ENCODE data around the gene GPR84. TPM values are rescaled to one million over a fixed set of nuclear protein-coding genes. Genes with fewer than 3 reads are reported as not detected.

The GPR84 gene
- total RNA-seq, 2 donors from 2014 or later = 0.43 TPM; not detected in 1

DNA sequence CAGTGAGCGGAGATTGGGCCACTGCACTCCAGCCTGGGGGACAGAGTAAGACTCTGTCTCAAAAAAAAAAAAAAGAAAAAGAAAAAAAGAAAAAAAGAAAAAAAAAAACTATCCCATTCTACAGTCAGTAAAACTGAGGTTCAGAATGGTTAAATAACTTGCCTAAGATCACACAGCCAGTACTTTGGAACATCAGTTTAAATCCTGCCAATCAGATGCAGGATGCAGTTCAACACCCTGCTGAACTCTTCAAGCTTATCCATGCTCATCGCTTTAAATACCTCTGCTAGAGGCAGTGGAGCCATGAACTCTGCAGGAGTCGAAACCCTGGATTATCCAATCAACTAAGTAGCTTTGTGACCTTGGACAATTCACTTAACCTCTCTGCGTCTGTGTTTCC lies 16.9 kb upstream of the GPR84 start:
- H3K4me1 ChIP-seq = peaks cover 0 to 52% of the 10 kb centered on the region in 2 donors
- no peak for DNase-seq (ENCODE audit: low spot score)

DNA sequence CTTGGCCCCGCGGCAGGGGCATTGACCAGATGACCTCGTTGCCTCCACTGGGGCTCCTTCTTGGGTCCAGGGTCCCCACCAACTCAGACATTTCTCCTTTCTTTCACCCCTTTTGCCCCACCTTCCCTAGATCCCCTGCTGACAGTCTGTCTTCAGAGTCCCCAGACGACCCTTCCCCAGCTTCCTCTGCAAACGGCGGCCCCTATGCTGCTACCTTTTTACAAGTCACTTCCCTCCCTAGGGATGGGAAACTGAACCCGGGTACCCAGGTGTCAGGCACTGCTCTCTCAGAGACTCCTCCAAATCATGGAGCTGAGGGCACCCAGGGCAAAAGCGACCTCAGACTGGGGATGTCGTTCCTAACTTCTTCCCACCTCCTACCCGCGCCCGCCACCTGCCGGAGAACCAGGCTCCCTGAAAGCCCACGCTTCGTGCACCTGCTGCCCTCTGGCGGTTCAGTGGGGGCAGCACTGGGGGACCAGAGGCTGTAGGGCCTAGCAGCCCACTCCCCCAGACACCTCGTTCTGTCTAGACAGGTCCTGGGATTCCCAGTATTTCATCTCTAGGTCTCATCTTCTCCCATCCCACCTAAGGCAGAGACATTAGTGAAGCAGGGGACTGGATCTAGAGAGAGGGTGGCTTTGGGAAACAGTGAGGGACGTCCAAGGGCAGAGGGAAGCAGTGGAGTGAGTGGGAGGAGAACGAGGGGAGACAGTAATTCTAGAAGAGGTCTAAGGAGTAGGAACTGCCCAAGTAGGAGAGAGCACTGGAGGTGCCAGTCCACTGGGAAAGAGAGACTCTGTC lies 15.3 kb upstream of the GPR84 start:
- Histone ChIP-seq H3K4me1 (peaks cover 0 to 53% of the 10 kb centered on the region in 2 donors), H3K9me3 (no peaks in the 10 kb centered on the region), H3K27me3 (no peaks in the 10 kb centered on the region), H3K36me3 (no peaks in the 10 kb centered on the region), H3K4me3 (peak overlapping the region; percentile 53 to 62), H3K27ac (peak overlapping the region; percentile 84 to 92)
- TF ChIP-seq, protein P1, sequence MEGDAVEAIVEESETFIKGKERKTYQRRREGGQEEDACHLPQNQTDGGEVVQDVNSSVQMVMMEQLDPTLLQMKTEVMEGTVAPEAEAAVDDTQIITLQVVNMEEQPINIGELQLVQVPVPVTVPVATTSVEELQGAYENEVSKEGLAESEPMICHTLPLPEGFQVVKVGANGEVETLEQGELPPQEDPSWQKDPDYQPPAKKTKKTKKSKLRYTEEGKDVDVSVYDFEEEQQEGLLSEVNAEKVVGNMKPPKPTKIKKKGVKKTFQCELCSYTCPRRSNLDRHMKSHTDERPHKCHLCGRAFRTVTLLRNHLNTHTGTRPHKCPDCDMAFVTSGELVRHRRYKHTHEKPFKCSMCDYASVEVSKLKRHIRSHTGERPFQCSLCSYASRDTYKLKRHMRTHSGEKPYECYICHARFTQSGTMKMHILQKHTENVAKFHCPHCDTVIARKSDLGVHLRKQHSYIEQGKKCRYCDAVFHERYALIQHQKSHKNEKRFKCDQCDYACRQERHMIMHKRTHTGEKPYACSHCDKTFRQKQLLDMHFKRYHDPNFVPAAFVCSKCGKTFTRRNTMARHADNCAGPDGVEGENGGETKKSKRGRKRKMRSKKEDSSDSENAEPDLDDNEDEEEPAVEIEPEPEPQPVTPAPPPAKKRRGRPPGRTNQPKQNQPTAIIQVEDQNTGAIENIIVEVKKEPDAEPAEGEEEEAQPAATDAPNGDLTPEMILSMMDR (IDR thresholded peaks at IDR 0.05) = peak; percentile 99 to 100
- peak; percentile 93 for DNase-seq (ENCODE audit: low spot score)

More for the DNA sequence above, 16.9 kb upstream of the GPR84 start:
- no peaks in the 10 kb centered on the region for H3K36me3 ChIP-seq
- no peaks in the 10 kb centered on the region for H3K9me3 ChIP-seq
- H3K27me3 ChIP-seq = no peaks in the 10 kb centered on the region
- TF ChIP-seq, protein P1 (IDR thresholded peaks at IDR 0.05) = no peak
- H3K4me3 ChIP-seq = no peak overlapping the region
- no peak overlapping the region for H3K27ac ChIP-seq

DNA sequence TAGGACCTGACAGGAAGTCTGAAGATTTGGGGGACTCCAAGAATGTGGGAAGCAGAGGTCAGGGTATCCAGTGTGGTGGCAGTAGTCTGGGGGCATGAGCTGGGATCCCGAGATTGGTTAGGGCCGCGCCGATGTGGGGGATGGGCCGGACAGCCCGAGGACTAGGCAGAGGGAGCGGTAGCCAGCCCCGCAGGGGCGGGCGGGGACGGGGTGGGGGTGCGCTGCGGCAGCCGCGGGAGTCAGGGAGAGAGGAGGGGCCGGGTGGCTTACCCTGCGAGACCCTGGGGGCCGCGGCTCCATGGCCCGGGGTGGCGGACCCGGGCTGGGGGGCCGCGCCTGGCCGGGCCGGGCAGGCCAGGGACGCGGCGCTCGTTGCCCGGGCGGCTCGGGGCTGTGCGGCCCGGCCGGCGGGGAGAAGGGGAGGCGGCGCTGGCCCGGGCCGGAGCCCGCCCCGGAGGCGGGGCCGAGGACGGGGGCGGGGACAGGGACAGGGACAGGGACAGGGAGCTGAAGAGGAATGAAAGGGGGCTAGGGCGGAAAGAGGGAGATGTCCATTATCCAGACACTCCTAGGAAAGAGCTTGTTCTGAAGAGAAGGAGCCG lies 14.6 kb upstream of the GPR84 start:
- peak overlapping the region; percentile 84 to 92 for H3K27ac ChIP-seq
- no peaks in the 10 kb centered on the region for H3K36me3 ChIP-seq
- no peaks in the 10 kb centered on the region for H3K9me3 ChIP-seq
- H3K4me3 ChIP-seq = peak overlapping the region; percentile 53 to 62
- peaks cover 0 to 55% of the 10 kb centered on the region in 2 donors for H3K4me1 ChIP-seq
- no peak for DNase-seq (ENCODE audit: low spot score)
- TF ChIP-seq, protein P1 (IDR thresholded peaks at IDR 0.05) = no peak
- no peaks in the 10 kb centered on the region for H3K27me3 ChIP-seq

DNA sequence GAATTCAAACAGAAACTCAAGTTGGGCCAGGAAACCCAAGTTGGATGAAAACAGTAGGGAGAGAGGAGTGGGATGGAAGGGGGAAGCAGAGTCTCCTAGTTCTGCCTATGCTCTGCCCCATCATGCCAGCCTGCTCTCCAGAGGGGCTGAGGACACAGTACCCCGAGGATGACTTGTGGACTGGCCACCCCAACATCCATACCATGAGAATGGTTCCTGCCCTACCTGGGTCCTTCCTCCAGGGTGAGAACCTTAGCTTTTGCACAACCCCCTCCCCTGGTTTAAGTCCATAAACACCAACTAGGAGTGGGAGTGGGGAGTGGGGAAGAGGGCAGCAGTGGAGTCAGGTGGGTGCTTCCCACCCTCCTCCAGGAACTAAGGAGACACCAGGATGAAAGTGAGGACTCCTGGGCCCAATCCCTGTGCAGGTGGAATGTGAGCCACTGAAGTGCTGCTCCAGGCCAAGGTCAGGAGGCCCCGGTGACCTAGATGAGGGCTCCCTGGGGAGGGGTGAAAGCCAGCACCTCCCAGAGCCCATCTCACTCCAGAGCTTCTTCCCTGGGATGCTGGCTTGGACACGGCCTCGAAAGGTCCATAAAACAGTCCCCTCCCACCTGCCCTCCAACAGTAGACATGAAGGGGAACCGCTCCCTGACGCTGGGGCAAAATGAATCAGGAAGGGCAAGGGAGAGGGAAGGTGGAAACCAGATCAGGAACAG lies 13.7 kb upstream of the GPR84 start:
- TF ChIP-seq, protein P1 (IDR thresholded peaks at IDR 0.05) = no peak
- peaks cover 0 to 61% of the 10 kb centered on the region in 2 donors for H3K4me1 ChIP-seq
- H3K27ac ChIP-seq = peak overlapping the region; percentile 84 to 92
- no peaks in the 10 kb centered on the region for H3K27me3 ChIP-seq
- no peaks in the 10 kb centered on the region for H3K36me3 ChIP-seq
- H3K9me3 ChIP-seq = no peaks in the 10 kb centered on the region
- H3K4me3 ChIP-seq = peak overlapping the region; percentile 53 to 62
- no peak for DNase-seq (ENCODE audit: low spot score)

DNA sequence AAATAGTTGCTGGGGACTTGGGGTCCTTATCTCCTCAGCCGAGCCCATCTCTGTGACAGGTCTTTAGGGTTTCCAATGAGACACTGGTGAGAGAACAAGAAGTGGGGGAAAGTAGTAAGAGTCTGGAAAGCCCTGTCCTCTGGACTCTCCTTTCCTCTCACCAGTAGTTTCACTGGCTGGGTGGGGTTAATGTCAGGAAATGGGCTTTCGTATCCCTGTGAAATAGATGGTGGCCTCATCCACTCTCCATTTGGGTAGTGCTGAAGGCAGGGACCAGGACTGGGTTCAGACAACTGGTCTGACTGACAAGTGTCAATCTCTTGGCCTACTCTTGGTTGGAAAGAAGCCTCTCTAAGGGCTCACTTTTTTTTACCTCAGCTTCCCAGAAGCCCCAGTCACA lies 12.7 kb upstream of the GPR84 start:
- Histone ChIP-seq H3K27ac (peak overlapping the region; percentile 84 to 92), H3K4me1 (peaks cover 0 to 69% of the 10 kb centered on the region in 2 donors), H3K4me3 (no peak overlapping the region), H3K27me3 (no peaks in the 10 kb centered on the region), H3K36me3 (no peaks in the 10 kb centered on the region), H3K9me3 (no peaks in the 10 kb centered on the region)
- TF ChIP-seq, protein P1 (IDR thresholded peaks at IDR 0.05) = no peak
- no peak for DNase-seq (ENCODE audit: low spot score)
